MG63 (cell line): ENCODE results near the gene RPS8. TPM values are rescaled to one million over a fixed set of nuclear protein-coding genes. Genes with fewer than 3 reads are reported as not detected.
"Not testable (repeated sequence)": the region's sequence is repeated elsewhere in the genome, so short reads cannot be mapped to it uniquely, and the experiment has no call there.

ENCODE experiments used
- DNase-seq: peaks from one replicate; pipeline ENCODE4 v3.0.0-alpha.2; 2020
- H3K27me3 ChIP-seq: fragments of 250-450 bp; sonication (Bioruptor Pico); 2 replicates; pipeline ENCODE4 v1.5.1; 2020; ENCODE audit warnings: mild to moderate bottlenecking, moderate library complexity
- H3K36me3 ChIP-seq: fragments of 250-450 bp; sonication (Bioruptor Pico); 2 replicates; pipeline ENCODE4 v1.5.1; 2020; ENCODE audit warnings: mild to moderate bottlenecking, moderate library complexity
- H3K4me3 ChIP-seq: fragments of 250-450 bp; sonication (Bioruptor Pico); 2 replicates; pipeline ENCODE4 v1.5.1; 2020; ENCODE audit warnings: mild to moderate bottlenecking, moderate library complexity
- H3K9me3 ChIP-seq: fragments of 250-450 bp; sonication (Bioruptor Pico); 2 replicates; pipeline ENCODE4 v1.5.1; 2020; ENCODE audit warnings: mild to moderate bottlenecking, moderate library complexity
- total RNA-seq: library from RNA; depleted of rRNA; stranded (reverse); fragments of >200 nt; shearing (Covaris generic); gene quantifications from 2 replicates; pipeline ENCODE4 v1.2.3, GENCODE V29; 2014; ENCODE audit warnings: low replicate concordance; rRNA removed

RPS8 gene
- 2,690 and 3,127 TPM in 2 replicates for total RNA-seq

DNA sequence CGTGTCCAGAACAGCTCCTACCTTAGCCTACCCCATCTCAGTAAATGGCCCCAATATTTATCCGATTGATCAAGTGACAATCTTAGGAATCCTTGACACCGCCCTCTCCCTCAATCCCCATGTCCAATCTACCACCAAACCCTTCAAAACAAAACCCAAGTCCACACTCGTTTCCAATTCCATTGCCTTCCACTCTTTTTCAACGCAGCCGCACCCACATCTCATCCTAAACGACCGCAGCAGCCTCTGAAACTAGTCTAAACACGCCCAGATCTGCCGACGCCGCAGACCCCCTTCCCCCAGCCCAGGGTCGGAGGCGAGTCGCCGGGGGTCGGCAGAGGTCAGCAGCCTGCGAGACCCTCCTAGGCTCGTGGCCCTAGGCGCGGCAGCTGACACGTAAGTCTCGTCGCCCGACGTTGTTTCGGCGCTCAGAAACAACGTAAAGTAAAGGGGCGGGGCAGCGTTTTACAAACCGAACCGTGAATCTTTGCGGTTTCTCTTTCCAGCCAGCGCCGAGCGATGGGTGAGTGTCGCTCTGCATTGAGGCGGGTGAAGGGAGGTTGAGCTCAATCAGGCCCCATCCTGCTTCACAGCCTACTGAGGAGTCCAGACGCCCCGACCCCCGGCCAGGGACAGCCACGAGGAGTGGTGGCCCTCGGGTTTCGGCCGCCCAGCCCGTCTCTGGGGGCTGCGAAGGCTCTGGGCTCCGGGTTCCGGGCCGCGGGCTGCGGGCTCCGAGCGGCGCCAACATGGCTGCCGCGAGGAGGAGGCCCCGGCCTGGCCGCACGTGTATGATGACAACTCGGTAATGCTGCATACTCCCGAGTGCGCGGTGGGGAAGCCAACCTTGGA is at the start of gene RPS8:
Gene RPS8, plus strand, starts transcription at position 463 of the 852 bp plus-strand sequence. Its CDS starts 57 bp downstream, at position 520.
- H3K4me3 ChIP-seq: peak within 1 kb of the TSS; percentile 93
- no peaks in the 10 kb centered on the region for H3K27me3 ChIP-seq
- peak; percentile 90 for DNase-seq
- no peaks in the 10 kb centered on the region for H3K9me3 ChIP-seq
- H3K36me3 ChIP-seq: peaks cover 47% of the 10 kb centered on the region

GRCh38 chr1:44730741-44731512 is 44.4 kb upstream of the RPS8 start, which contains the start of gene RNU5D-1:
RNU5D-1 (minus strand) TSS chr1:44731170.
- H3K36me3 ChIP-seq: no peaks in the 10 kb centered on the region
- H3K27me3 ChIP-seq: no peaks in the 10 kb centered on the region
- no peaks in the 10 kb centered on the region for H3K9me3 ChIP-seq
- peak within 1 kb of the TSS; percentile 18 for H3K4me3 ChIP-seq
- DNase-seq: peak; percentile 89

GRCh38 chr1:44733365-44733764 is 42.0 kb upstream of the RPS8 start:
- DNase-seq: peak; percentile 62

DNA sequence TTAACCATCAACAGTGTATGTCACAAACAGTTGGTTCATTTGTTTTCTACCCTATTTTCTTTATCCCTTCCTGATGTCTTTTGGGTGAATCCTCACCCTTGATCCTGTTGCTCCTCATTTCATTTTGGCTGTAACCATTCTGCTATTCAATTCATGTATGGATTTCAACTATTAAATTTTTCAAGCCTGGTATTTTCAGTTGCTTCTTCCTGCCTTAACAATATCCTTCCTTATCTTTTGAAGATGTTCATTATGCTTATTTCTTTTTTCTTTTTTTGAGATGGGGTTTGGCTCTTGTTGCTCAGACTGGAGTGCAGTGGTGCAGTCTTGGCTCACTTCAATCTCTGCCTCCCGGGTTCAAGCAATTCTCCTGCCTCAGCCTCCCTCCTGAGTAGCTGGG is 41.6 kb upstream of the RPS8 start:
- Histone ChIP-seq H3K9me3 (no peaks in the 10 kb centered on the region), H3K27me3 (no peaks in the 10 kb centered on the region), H3K36me3 (no peaks in the 10 kb centered on the region), H3K4me3 (no peak overlapping the region)
- DNase-seq: no peak

More at GRCh38 chr1:44733365-44733764, 42.0 kb upstream of the RPS8 start:
- Histone ChIP-seq H3K27me3 (no peaks in the 10 kb centered on the region), H3K4me3 (no peak overlapping the region), H3K9me3 (no peaks in the 10 kb centered on the region), H3K36me3 (no peaks in the 10 kb centered on the region)

DNA sequence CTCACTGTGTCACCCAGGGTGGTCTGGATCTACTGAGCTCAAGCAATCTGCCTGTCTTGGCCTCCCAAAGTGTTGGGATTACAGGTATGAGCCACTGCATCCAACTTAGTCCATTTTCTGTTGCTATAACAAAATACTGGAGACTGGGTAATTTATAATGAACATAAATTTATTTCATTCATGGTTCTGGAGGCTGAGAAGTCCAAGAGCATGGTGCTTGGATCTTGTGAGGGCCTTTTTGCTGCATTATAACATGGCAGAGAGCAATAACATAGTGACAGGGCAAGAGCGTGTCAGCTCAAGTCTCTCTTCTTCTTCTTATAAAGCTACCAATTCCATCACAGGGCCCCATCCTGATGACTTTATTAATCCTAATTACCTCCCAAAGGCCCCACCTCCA is 39.3 kb upstream of the RPS8 start:
- no peak for DNase-seq
- no peaks in the 10 kb centered on the region for H3K9me3 ChIP-seq

DNA sequence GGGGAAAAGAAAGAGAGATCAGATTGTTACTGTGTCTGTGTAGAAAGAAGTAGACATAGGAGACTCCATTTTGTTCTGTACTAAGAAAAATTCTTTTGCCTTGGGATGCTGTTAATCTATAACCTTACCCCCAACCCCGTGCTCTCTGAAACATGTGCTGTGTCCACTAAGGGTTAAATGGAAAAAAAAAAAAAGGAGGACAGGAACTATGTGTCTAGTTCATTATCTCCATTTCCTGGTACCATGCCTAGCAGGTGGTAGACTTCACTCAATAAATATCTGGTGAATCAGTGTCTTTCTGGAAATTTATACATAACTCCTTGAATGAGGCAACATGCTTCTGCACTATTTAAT is 36.4 kb upstream of the RPS8 start:
- peak overlapping the region; percentile 77 for H3K4me3 ChIP-seq
- H3K36me3 ChIP-seq: peaks cover 21% of the 10 kb centered on the region
- H3K27me3 ChIP-seq, H3K9me3 ChIP-seq, DNase-seq: not testable (repeated sequence)

More for the DNA sequence above, 39.3 kb upstream of the RPS8 start:
- no peaks in the 10 kb centered on the region for H3K27me3 ChIP-seq
- no peak overlapping the region for H3K4me3 ChIP-seq
- peaks cover 3% of the 10 kb centered on the region for H3K36me3 ChIP-seq

- Histone ChIP-seq H3K27me3 (no peaks in the 10 kb centered on the region), H3K9me3 (no peaks in the 10 kb centered on the region), H3K4me3 (peak within 1 kb of the TSS; percentile 77), H3K36me3 (peaks cover 27% of the 10 kb centered on the region)
- peak; percentile 97 for DNase-seq
These were observed 35.8 kb upstream of the RPS8 start, which contains the start of gene KIF2C for GRCh38 chr1:44739307-44740178. KIF2C (plus strand) TSS chr1:44739837; CDS start chr1:44739933, 96 bp downstream.

DNA sequence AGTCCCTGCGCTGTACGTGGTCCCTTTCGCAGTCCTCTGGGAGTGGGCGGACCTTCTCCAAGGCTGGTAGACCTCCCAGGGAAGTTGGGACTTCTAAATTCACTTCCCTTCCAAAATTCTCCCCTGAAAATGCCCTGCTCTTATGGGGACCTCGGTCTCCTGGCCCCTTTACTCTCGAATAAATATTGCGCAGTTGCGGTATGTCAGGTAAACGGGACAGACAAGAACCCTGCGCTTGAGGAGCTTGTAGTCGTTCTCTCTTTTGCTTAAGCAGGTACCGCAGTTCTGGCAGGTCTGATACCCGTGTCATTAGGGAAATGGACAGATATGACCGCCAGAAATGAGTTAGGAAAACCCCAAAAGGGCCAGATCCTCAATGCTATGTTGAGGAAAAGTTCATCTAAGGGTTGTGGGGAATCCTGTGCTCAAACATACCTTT is 35.1 kb upstream of the RPS8 start:
- Histone ChIP-seq H3K9me3 (no peaks in the 10 kb centered on the region), H3K36me3 (peaks cover 31% of the 10 kb centered on the region), H3K4me3 (peak overlapping the region; percentile 77), H3K27me3 (no peaks in the 10 kb centered on the region)
- peak; percentile 21 for DNase-seq

GRCh38 chr1:44743211-44743610 is 32.1 kb upstream of the RPS8 start:
- DNase-seq: no peak
- no peaks in the 10 kb centered on the region for H3K27me3 ChIP-seq
- H3K4me3 ChIP-seq: no peak overlapping the region
- peaks cover 56% of the 10 kb centered on the region for H3K36me3 ChIP-seq
- H3K9me3 ChIP-seq: no peaks in the 10 kb centered on the region

DNA sequence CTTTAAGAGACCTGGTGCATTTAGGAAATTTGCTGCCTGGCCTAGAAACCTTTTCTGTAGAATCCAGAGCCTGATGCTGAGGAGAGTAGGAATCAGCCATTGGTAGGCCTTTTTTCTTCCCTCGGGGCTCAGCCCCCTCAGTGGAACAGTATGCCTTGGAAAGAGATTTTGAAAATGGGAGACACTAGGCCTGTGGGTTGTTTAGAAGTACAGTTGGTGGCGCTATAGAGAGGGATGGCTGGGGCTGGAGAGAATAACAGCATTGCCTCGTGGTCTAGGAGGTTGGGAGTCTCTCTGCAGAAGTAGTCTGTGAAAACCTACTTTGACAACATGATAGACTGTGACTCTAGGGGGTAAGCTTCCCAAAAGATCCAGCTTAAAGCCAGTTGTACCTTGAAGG is 27.5 kb upstream of the RPS8 start:
- Histone ChIP-seq H3K9me3 (no peaks in the 10 kb centered on the region), H3K36me3 (peaks cover 72% of the 10 kb centered on the region), H3K27me3 (no peaks in the 10 kb centered on the region), H3K4me3 (no peak overlapping the region)
- DNase-seq: no peak

- no peaks in the 10 kb centered on the region for H3K9me3 ChIP-seq
- peaks cover 84% of the 10 kb centered on the region for H3K36me3 ChIP-seq
- no peak overlapping the region for H3K4me3 ChIP-seq
- DNase-seq: no peak
- no peaks in the 10 kb centered on the region for H3K27me3 ChIP-seq
These were observed 17.9 kb upstream of the RPS8 start for GRCh38 chr1:44757420-44757819.

- Histone ChIP-seq H3K36me3 (peaks cover 84% of the 10 kb centered on the region), H3K4me3 (no peak overlapping the region), H3K9me3 (no peaks in the 10 kb centered on the region), H3K27me3 (no peaks in the 10 kb centered on the region)
- DNase-seq: no peak
These were observed 16.3 kb upstream of the RPS8 start for GRCh38 chr1:44759077-44759476.

GRCh38 chr1:44760876-44761275 is 14.5 kb upstream of the RPS8 start:
- Histone ChIP-seq H3K9me3 (no peaks in the 10 kb centered on the region), H3K36me3 (peaks cover 84% of the 10 kb centered on the region), H3K4me3 (no peak overlapping the region), H3K27me3 (no peaks in the 10 kb centered on the region)
- DNase-seq: no peak

DNA sequence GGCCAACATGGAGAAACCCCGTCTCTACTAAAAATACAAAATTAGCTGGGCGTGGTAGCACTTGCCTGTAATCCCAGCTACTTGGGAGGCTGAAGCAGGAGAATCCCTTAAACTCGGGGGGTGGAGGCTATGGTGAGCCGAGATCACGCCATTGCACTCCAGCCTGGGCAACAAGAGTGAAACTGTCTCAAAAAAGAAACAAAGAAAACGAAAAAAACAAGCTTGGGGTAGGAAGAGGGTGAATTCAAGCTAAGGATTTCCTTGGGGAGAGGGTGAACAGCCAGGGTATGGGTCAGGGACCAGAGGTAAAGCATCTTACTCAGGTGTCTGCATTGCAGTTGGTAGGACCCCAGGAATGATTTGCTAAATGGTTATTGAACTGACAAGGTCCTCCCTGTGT is 8.9 kb upstream of the RPS8 start:
- not testable (repeated sequence) for H3K27me3 ChIP-seq, H3K9me3 ChIP-seq, H3K4me3 ChIP-seq, DNase-seq
- H3K36me3 ChIP-seq: peaks cover 48% of the 10 kb centered on the region

DNA sequence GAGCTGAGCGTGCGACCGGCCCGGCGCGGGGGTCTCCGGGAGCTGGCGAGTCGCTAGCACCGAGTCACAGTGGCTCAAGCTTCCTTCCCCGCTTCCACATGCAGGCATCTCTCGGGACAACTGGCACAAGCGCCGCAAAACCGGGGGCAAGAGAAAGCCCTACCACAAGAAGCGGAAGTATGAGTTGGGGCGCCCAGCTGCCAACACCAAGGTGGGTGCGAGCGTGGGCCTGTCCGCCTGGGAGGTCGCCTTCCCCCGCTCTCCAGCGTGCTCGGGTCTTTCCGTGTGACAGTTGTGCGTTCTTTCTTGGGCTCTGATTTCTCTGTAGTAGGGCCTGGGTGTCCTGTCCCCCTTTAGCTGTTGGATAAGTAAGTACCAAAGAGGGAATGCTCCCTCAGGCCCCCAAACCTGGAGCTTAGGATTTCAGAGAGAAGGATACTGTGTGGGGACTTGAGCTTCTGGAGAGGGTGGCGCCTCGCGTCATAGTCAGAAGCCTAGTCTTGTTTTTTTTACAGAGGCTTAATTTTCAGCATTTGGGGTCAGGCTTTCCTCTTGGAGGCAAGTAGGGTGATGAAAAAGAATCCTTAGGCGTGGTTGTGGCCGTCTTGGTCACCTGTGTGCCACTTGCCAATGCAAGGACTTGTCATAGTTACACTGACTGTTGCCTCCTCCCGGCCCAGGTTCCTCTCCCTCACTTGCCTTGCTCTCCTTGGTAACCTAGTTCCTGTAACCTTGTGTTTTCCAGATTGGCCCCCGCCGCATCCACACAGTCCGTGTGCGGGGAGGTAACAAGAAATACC is 790 bp downstream of the RPS8 start:
- H3K36me3 ChIP-seq: peaks cover 56% of the 10 kb centered on the region
- DNase-seq: peak; percentile 39
- peak overlapping the region; percentile 93 for H3K4me3 ChIP-seq
- no peaks in the 10 kb centered on the region for H3K9me3 ChIP-seq
- no peaks in the 10 kb centered on the region for H3K27me3 ChIP-seq

DNA sequence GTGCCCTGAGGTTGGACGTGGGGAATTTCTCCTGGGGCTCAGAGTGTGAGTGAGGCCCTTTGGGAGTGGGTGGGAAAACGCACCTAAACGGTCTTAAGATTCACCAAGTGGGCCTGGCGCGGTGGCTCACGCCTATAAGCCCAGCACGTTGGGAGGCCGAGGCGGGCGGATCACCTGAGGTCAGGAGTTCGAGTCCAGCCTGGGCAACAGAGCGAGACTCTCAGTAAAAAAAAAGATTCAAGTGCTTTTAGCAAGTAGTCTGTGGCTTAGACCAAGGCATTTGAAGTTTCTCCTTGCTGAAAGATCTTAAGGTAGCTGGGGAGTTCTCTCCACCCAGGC is 1.4 kb downstream of the RPS8 start:
- no peaks in the 10 kb centered on the region for H3K9me3 ChIP-seq
- no peak for DNase-seq
- H3K27me3 ChIP-seq: no peaks in the 10 kb centered on the region
- peak overlapping the region; percentile 93 for H3K4me3 ChIP-seq
- peaks cover 61% of the 10 kb centered on the region for H3K36me3 ChIP-seq
